ENCODE measurements around the gene VMO1.

VMO1 gene

DNA sequence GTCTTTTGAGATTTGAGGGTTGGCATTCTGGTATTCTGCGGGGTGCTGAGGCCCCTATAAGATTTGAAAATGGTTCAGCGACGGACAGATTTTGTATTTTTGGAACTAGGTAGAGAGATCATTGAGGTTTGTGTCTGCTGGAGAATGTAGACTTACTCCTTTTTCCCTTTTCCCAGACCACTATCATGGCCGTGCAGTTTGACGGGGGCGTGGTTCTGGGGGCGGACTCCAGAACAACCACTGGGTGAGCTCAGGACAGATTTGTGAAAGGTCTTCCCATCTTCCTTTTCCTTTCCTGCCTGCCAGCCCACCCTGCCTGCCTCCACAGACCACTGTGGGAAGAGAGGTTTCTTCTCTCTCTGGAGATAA is 10.4 kb upstream of the VMO1 start:
- DNase-seq = no peak

- DNase-seq = no peak
These were observed 9.0 kb upstream of the VMO1 start for GRCh38 chr17:4795168-4795567.

- no peak for DNase-seq
These were observed 4.5 kb upstream of the VMO1 start for GRCh38 chr17:4790705-4791088.

DNA sequence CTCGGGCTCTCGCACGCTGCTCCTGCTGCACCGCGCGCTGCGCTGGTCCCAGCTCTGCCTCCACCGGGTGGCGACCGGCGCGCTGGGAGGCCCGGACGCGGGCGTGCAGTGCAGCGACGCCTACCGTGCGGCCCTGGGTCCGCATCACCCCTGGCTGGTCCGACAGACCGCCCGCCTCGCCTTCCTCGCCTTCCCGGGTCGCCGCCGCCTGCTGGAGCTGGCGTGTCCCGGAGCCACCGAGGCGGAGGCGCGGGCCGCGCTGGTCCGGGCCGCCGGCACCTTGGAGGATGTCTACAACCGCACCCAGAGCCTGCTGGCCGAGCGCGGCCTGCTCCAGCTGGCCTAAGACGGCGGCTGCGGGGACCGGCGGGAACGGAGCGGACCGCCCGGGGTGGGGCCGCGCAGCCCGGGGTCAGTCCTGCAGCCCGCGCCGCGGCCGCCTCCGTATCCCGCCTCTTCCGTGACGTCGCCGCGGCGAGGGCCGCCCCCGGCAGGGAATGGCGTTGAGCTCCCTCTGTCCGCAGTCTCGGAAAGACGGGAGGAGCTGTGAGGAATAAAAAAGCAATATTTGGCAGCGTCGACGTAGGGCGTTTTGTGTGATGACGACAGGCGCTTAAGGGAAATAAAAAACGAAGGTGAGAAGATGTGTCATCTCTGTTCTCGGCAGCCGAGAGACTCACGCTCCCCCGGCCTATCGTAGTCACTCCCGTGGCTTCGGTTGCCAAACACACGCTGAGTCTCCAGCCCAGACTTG is 4.0 kb upstream of the VMO1 start:
- peak; percentile 12 for DNase-seq

DNA sequence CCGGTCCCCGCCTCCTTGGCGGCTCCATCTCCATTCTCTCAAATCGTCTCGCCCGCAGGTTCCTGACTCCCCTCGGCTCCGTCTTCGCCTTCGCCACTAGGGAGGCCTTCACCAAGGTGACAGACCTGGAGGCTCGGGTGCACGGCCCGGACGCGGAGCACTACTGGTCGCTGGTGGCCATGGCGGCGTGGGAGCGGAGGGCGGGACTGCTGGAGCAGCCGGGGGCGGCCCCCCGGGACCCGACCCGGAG is 3.5 kb upstream of the VMO1 start:
- no peak for DNase-seq

DNA sequence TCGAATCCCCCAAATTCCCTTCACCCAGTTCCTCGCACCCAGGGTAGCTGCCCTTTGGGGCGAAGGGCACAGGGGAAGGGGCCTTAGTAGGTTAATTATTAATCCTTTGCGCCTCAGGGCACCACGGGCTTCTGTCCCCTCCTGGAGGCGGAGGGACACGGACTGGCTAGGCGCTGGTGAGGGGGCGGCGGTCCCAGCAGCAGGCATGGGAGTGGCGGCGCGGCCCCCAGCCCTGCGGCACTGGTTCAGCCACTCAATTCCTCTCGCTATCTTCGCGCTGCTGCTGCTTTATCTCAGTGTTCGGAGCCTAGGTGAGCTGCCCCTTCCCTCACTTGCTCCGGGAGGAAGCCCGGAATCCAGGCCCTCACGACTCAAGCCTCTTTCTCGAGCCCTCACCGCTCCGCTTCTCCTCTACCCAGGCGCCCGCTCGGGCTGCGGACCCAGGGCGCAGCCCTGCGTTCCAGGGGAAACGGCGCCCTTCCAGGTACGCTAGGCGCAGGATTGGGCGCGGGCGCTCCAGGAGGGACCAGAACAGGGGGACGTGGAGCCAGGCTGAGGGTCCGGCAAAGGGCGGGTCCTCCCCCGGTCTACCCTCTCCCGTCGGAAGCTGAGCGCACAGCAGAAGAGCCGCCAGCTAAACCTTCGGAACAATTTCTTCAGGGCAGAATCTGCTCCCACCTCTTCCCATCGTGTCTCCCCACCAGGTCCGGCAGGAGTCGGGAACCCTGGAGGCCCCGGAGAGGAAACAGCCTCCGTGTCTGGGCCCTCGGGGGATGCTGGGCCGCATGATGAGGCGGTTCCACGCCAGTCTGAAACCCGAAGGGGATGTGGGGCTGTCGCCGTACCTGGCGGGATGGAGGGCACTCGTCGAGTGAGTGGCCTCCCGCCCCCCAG is 2.9 kb upstream of the VMO1 start, which contains the start of gene GLTPD2:
Gene GLTPD2 (plus strand): TSS at position 158 of the 894 bp plus-strand sequence. CDS start 48 bp downstream, at position 206.
- no peak for DNase-seq

GRCh38 chr17:4788159-4788806 is 2.1 kb upstream of the VMO1 start:
- no peak for DNase-seq

GRCh38 chr17:4786516-4786915 is 352 bp upstream of the VMO1 start:
- no peak for DNase-seq

DNA sequence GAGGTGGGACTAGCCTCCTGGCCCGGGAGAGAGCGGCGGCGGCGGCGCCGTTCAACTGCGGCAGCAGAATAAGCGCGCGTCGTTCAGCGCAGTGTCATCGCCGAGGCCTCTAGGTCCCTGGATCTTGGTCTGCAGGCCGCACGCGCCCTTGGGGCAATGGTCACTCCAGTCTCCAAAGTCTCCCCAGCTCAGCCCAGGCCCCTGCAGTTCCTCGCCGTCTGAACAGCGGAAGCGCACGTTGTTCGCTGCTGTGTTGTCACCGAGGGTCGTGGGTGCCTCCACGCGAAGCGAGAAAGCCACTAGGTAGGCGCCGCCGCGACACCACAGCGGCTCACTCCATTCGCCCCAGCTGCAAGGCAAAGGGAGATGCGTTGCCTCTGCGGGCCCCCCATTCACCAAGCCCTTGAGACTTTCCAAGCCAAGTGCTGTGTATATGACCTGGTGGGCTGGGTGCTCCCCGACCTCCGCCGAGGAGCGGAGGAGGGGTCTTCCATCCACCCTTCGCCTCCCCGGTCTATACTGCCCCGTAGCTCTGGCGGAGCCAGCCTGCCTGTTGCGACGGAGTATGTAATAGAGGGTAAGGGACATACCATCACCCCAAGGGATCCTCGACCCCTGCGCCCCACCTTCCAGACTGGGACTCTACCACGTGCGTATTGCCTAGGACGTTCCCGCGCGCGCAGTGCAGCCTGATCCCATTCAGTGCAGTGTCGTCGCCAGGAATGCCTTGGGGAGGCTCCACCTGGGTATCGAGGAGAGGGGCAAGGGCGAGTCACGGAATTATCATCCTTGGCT is 656 bp downstream of the VMO1 start:
- DNase-seq = no peak

GRCh38 chr17:4782652-4783051 is 3.5 kb downstream of the VMO1 start:
- DNase-seq = no peak

- no peak for DNase-seq
These were observed 5.7 kb downstream of the VMO1 start for GRCh38 chr17:4780325-4780955.

- DNase-seq = no peak
These were observed 8.0 kb downstream of the VMO1 start for GRCh38 chr17:4777969-4778760.

DNA sequence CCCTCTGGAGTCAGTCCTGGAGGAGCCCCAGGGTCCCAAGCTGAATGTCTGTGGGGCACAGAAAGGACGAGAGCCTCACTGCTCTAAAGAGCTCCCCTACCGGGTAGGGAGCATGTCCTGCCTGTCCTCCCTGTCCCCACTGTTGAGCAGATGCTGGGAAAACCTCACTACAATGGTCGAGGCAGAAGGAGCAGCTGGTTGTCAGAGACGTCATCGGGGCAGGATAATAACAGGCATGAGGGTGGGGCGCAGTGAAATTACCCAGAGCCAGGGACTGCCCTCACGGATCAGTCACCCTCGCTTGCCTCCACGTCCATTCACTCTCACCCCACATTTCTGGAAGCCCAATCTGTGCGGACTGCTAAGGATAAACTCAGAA is 13.9 kb downstream of the VMO1 start:
- no peak for DNase-seq

DNA sequence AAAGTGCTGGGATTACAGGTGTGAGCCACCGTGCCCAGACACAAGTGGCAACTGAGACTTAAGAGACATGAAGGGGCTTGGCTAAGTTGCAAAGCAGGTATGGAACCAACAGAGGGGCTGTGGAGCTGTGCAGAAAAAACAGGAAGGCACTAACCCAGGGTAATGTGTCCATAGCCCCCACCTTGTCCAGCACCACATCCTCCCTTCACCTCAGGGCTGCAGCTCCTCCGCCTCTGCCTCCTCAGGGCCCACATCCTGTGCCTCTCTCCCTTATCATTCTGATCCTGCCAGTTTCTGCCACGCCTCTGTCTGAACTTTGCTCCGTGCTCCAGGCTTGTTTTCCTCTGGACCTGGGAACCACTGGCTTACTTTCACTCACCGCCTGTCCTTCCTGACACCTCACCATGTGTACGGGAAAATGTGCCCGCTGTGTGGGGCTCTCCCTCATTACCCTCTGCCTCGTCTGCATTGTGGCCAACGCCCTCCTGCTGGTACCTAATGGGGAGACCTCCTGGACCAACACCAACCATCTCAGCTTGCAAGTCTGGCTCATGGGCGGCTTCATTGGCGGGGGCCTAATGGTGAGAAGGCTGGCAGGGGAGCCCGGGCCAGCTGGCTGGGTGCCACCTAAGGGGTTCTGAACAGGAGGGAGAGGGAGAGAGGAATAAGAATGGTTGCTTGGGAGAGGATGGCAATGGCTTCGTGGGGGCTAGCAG is 14.5 kb downstream of the VMO1 start, which contains the start of gene TM4SF5:
Gene TM4SF5 (plus strand): TSS at position 368 of the 716 bp plus-strand sequence. CDS start 37 bp downstream, at position 405.
- DNase-seq = no peak

- no peak for DNase-seq
These were observed 16.5 kb downstream of the VMO1 start for GRCh38 chr17:4769628-4770027.

- no peak for DNase-seq
These were observed 17.9 kb downstream of the VMO1 start for GRCh38 chr17:4768298-4768697.

DNA sequence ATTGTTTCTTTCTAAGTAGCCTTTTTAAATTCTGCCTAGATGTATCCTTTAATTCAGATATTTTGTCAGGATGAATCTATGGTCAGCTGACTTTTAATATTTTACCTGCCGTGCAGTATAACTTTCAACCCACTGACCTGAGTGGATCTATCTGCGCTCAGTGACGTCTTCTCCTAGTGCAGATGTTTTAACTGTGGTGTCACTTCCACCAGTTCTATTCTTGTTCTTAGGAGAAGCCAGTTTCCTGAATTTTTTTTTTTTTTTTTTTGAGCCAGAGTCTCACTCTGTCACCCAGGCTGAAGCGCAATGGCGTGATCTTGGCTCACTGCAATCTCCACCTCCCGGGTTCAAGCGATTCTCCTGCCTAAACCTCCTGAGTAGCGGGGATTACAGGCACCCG is 19.4 kb downstream of the VMO1 start:
- DNase-seq = no peak

GRCh38 chr17:4766201-4766600 is 20.0 kb downstream of the VMO1 start:
- DNase-seq = no peak

- no peak for DNase-seq
These were observed 21.6 kb downstream of the VMO1 start for GRCh38 chr17:4764595-4764994.

DNA sequence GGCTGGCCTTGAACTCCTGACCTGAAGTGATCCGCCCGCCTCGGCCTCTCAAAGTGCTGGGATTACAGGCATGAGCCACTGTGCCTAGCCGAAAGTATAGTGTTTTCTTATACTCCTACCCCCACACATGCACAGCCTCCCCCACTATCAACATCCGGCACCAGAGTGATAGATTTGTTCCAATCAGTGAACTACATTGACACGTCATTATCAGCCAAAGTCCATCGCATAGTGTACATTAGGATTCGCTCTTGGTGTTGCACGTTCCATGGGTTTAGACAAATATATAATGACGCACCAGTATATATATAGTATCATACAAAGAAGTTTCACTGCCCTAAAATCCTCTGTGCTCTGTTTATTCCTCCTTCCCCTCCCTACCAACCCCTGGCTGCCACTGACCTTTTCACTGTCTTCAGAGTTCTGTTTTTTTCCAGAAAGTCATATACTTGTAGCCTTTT is 26.4 kb downstream of the VMO1 start:
- no peak for DNase-seq

- no peak for DNase-seq
These were observed 32.8 kb downstream of the VMO1 start for GRCh38 chr17:4753392-4753791.

Data from NCI-H524 treated with DMSO at 0.1 percent for 48 hours (cell line).